ENCODE data around the gene ABCG1. TPM values are rescaled to one million over a fixed set of nuclear protein-coding genes. Genes with fewer than 3 reads are reported as not detected.
"Not testable (repeated sequence)": the region's sequence is repeated elsewhere in the genome, so short reads cannot be mapped to it uniquely, and the experiment has no call there.

ABCG1 gene
- 81.6 and 111 TPM in 2 replicates for total RNA-seq

DNA sequence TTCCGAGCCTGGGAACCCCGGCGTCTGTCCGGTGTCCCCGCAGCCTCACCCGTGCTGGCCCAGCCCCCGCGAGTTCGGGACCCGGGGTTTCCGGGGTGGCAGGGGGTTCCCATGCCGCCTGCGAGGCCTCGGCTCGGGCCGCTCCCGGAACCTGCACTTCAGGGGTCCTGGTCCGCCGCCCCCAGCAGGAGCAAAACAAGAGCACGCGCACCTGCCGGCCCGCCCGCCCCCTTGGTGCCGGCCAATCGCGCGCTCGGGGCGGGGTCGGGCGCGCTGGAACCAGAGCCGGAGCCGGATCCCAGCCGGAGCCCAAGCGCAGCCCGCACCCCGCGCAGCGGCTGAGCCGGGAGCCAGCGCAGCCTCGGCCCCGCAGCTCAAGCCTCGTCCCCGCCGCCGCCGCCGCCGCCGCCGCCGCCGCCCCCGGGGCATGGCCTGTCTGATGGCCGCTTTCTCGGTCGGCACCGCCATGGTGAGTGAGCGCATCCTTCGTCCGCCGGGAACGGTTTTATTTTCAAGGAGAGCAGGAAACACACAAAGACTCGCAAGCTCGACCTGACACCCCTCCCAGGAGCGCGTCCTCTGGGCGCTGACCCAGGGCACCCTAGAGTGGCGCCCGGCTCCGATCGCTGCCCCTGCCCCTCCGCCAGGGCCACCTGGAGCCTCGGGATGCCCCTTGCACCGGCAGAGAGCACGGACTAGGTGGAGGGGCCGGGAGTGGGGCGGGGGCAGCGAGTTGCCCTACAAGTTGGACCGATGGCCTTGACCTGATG, at the start of gene ABCG1:
Gene ABCG1, plus strand, starts transcription at position 305 of the 770 bp plus-strand sequence. Its CDS starts 123 bp downstream, at position 428.
- peak; percentile 60 for DNase-seq

DNA sequence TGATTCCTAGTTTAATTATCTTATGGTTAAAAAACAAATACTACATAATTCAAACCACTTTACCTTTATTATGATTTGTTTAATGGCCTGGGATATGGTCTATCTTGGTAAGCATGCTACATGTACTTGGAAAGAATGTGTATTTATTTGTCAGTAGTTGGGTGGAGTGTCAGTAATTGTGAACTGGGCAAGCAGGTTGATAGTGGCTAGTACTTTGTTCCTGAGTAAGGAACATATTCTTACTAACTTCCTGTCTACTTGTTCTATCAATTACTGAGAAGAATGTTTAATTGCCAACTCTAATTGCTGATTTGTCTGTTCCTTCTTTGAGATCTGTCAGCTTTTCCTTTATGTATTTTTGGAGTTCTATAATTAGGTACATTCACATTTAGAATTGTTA, 49.2 kb upstream of the ABCG1 start:
- no peak for DNase-seq

DNA sequence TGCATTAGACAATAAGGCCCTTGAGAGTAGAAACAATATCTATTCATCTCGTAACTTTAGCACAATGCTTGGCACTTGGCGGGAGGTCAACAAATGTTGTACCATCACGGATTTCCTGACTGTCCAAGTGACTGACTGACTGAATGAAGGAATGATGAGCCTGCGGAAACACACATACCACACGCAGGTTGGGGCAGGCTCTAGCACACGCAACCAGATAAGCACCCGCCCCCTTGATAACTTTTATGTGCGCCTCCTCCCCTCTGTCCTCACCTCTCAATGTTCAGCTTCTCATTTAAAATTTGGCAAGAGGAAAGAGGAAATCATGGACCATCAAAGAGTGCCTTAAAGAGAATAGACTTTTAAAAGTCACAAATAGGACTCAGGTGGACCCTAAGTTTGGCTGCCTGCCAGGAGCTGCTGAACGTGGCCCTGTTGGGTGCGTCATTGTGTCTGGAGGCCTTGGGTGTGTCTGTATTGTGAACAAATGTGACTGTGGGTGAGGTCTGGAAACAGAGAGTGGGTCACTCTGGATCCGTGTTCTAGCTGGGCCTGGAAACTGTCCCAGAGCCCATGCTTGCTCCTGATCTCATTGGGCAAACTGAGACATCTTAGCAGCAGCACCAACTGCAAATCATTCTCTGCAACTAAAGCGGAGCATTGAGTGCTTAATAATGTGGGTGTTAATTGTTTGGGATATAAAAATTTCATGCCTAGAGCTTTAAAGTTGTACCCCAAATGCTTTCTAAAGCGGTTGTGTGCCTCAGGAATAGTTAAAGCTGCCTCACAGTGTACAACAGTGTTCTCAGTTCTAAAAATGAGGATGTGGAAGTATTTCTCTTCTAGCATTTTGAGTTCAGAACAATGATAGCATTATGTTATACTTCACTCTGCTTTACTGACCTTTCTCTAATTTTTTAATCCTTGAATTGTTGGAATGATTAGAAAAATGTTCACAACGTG, 47.6 kb upstream of the ABCG1 start:
- peak; percentile 37 for DNase-seq

DNA sequence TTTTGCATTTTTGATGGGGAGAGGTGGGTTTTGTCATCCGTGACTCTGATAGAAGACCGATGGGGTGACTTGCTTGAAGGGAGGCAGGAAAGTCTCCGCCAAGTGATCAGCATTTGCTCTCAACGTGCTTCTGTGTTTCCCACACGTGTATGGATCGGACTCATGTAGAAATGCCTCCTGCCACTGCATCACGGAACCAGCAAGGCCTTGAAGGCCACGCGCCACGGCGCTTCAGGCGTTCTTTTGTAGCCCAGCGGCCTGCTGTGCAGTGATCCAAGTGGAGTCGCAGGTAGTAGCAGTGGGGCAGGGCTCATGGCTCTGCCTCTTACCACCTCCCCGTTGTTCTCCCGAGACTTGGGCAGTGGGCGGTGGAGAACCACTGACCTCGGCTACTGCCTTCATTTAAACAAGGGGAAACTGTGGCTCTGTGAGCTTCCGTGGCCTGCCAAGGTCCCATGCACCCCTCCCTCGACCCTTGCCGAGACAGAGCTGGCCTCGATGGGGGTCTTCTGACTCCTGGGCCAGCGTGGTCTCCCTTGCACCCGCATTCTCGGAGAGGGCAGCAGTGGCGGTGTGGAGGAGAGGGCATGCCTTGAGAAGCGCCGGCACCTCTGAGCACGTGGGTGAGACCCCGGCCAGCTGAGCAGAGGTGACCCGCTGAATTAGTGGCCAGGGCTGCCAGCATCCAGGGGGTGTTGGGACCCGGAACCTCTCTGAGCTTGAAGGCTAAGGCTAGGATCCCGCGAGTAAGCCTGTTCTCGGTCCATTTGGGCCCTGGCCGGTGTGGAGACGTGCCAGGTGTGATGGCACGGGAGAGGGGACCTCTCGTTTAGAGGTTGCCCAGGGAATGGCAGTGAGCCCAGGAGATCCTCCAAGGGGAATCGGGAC, 46.1 kb upstream of the ABCG1 start:
- no peak for DNase-seq

DNA sequence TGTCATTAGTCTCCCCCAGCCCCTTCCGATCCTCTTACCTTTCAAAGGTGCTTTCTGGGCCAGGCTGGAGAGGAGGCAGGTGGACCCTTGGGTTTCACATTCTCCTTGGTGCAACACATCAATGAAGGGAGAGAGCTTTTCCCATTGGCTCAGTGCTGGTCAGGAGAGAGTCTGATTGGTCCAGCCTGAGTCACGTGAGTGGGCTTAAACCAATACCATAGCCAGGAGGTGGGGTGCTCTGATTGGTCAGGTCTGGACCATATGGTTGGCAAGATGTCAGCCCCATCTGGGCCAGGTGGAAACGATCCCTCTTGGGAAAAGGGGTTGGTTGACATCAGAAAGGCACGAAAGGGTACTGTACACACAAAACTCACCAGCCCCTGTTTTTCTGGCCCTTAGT, 44.8 kb upstream of the ABCG1 start:
- no peak for DNase-seq

DNA sequence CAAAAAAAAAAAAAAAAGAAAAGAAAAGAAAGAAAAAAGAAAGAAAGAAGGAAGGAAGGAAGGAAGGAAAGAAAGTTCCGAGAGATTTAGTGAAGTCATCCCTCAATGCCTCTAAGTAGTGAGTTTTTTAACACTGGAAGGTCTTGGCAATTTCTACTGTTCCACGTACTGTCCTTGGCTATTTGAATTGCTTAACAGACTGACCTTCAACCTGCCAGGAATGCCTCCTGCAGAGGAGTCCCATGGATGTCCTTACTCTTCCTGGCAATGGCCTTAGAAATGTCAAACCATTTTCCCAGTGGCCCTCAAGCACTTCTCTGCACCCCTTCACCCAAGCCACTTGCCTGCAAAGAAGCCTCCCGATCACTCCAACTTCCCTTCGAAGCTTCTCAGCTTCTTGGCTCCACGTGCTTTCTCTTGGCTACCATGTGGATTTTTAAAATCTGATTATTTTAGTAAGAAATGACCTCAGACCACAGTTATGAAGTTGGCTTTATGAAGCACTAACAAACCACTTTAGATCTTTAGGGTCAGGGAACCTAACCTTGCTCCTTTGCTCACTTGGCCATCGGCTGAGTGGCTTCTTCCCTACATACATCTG, 43.7 kb upstream of the ABCG1 start:
- no peak for DNase-seq

DNA sequence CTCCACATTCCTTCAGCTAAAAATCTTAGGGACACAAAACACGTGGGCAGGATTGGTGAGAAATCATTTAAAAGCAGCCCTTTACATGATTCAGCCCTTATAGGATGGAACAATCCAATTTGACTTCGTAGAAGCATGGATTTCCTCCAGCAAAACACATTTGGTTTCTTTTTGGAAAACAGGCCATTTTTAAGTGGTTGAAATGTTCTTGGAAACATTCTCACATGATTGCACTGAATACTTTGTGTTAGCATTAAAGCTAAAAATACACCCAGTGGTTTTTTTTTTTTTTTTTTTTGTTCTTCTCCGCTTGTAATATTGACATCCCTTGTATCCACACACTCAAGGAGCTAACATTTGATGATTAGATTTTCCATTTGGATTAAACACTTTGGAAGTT, 42.1 kb upstream of the ABCG1 start:
- DNase-seq: no peak

DNA sequence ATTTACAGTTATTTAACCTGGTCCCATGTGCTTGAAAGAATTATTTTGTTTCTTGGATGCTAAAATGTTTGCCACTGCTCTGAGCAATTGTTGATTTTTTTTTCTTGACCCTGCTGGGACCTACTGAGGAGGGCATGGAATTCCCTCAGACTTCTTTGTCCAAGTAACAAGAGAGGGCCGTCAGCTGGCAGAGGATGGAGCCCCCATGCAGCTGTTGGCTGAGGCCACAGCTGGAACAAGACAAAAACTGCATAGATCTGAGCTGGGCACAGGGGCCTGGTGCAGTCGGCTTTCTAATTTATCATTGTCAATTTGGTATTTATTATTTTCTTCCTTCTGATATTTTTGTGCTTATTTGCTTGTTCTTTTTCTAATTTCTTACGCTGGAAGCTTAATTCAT, 39.6 kb upstream of the ABCG1 start:
- no peak for DNase-seq

DNA sequence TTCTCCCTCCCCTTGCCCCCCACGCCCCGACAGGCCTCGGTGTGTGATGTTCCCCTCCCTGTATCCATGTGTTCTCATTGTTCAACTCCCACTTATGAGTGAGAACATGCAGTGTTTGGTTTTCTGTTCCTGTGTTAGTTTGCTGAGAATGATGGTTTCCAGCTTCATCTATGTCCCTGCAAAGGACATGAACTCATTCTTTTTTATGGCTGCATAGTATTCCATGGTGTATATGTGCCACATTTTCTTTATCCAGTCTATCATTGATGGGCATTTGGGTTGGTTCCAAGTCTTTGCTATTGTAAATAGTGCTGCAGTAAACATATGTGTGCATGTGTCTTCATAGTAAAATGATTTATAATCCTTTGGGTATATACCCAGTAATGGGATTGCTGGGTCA, 38.9 kb upstream of the ABCG1 start:
- DNase-seq: not testable (repeated sequence)

DNA sequence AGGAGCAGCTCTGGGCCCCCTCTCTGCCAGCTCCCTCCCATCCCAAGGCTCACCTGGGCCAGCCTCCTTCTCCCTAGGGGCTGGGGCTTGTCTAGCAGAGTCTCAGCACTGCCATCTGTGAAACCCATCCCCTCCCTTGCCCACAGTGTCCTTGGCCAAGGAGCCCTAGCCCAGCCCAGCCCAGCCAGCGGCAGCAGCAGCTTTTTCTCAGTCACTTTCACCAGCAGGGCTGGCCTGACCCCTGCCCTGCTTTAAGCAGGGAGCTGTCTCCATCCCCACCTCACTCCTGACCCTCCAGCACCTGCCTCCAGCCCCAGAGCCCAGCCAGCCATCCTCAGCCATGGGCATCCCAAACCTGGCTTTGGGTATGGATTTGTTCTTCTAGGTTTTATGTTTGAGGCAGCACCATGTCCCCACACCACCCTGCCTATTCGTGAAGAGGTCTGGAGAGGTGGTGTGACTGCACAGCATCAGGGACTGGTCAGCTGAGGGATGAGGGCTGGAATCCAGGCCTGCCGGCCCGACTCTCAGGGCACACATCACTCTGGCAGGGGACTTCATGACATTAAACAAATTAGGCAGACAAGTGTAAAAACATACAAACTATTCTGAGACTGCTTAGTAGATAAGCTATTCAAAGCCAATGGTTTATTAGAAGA, 36.1 kb upstream of the ABCG1 start:
- DNase-seq: no peak

DNA sequence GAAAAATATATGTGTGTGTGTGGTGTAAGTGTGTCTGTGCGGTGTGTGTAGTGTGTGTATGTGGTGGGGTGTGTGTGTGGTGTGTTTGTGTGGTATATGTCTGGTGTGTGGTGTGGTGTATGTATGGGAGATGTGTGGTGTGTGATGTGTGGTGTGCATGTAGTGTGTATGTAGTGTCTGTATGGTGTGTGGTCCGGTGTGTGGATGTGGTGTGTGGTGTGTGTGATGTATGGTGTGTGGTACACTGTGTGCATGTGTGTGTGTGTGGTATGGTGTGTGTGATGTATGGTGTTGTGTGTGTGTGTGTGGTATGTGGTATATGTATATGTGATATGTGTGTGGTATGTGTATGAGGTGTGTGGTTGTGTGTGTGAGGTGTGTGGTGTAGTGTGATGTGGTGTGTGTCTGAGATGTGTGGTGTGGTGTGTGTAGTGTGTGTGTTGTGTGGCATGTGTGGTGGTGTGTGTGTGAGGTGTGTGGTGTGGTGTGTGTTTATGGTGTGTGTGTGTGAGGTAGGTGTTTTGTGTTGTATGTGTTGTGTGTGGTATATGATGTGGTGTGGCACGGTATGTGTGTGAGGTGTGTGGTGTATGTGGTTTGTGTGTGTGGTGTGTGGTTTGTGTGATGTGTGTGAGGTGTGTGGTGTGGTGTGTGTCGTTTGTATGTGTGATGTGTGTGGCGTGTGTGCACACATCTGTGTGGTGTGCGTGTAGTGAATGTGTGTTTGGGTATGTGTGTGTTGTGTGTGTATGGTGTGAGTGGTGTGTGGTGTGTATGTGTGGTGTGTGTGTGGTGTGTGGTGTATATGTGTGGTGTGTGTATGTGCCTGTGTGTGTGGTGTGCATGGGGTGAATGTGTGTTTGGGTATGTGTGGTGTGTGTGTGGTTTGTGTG, 35.3 kb upstream of the ABCG1 start:
- no peak for DNase-seq

DNA sequence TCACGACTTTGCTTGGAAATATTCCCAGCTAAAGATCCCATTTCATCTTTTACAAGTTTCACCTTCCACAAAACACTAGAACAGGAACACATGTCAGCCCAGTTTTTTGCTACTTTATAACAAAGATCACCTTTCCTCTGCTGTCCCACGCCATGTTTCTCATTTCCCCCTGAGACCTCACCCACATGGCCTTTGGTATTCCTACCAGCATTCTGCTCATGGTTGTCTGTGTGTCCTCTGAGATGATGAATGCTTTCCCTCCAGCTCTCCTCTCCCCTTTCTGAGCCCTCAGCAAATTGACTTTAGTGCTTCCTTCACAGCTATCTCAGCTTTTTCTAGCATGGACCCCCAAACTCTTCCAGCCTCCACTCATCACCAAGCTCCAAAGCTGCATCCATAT, 32.3 kb upstream of the ABCG1 start:
- DNase-seq: no peak

DNA sequence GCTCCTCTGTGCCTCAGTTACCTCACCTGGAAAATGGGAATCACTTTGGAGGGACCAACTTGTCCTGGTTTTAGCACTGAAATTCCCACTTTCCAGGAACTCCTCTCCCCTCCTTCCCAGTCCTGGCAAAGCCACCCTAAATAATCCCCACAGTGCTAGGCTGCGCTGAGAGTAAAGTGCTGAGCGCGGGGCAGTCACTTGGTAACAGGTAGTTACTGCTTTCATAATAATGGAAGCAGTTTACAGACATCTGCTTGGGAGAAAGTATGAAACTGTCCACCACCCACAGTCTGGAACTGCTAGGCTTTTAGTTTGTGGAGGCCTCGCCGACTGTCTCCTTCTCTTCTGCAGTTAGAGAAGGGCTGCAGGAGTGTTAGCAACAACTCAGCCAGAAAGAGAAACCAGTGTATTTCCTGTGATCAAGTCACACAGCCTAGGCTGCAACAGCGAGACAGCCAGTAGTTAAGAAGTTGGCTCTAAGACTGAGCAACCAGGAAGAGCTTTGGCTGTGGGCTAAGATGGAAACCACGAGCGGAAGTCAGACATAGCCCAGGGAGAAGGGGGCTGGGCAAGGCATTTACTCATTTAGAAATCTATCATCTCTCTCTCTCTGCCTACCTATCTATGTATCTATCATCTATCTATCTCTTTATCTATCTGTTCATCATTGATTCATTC, 30.8 kb upstream of the ABCG1 start:
- DNase-seq: peak; percentile 24

DNA sequence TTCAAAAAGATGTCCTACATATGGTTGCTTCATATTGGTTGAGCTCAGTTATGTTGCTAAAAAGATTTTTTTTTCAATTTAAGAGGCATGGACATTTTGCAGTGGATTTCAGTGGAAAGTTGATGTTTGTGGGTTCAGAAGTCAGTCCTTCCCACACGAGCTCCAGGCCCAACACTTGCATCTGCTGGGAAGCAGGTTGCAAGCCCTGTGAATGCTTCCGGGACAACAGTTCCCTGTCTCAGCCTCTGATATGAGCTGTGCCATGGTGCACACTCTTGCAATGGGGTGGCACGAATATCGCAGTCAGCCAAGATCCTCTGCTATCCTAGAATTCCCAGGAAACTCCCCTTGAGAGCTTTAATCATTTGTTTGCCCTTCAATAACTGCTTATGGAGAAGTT, 30.3 kb upstream of the ABCG1 start:
- DNase-seq: no peak

DNA sequence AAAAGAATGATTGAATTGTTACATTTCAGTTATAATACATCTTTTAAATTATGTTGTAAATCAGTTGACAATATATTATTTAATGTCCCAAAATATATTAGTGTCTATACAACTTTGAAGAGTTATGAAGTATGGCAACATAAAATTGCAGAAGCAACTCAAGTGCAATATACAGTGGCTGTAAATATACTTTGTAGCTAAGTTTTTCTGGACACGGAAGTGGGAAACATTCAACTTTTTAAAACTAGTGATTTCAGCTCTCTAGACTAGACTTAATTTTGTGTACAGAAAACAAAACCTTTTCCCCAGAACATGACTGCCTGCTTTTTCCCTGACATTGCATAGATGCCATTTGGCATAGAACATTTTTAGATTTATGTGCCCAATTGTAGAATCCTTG, 29.5 kb upstream of the ABCG1 start:
- no peak for DNase-seq

DNA sequence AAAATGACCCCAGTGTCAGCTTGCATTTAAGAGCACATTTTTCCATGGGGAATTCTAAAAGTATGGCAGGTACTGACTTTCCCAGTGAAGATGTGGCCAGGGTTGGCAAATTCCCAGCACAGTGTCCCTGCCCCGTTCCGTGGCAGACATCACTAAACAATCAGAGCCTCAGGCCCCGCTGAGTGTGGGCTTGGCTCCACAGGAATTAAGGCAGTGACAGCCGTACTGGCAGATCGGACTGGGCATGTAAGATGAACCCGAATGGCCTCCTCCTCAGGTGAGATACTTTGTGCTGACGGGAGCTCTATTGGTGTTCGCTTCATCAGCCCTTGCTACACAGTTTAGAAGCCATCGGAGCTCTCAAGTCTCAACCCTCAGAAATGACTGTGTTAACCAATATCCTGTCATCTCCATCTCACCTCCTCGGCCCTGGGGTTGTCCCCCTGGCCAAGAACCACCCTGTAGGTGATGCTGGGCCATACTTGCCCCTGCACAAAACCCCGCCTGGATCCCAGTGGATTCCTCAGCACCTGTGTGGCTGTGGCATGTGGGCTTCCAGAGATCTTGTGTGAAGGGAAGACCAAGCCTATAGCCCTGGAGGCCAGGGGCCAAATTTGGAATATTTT, 29.0 kb upstream of the ABCG1 start:
- DNase-seq: no peak

DNA sequence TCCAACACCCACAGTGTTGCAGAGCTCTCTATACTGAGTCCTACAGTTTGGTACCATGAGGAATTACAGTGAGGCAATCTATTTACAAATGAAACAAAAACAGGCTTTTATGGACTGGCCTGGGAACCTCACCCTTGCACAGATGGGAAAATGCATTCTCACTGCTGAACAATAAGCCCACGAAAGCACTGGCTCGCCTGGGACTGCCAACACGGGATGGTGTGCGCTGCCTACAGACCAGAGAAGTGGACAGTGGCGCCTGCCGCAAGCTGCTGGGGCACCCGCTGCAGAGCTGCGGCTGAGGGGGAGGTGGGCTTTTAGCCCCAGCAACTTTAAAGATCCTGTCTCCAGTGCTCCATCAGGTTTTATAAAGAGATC, 28.5 kb upstream of the ABCG1 start:
- no peak for DNase-seq

DNA sequence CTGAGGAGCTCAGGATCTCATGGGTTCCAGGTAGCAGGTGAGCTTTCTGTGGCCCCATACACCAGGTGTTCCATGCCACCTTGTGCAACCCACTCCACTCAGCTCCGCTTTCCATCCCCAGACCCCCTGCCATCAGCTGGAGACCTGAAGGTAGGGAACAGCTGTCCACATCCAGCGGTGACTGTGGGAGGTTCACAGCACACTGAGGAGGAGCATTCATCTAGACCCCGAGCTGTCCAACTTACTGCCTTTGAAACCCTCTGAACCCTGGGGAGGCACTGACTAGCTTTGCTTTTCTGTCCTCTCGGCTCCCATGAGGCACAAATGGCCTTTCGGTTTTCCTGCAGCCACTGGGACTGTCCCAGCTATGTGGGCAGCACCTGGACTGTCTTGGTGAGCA, 27.9 kb upstream of the ABCG1 start:
- DNase-seq: no peak
